GM19238 (cell line): ENCODE data around the gene SNAPC4.
A peak's percentile ranks its signal among the peaks of the same experiment; 100 is the strongest.

Experiments used
- DNase-seq: peaks from one replicate; pipeline ENCODE4 v3.0.0; 2011; ENCODE audit warnings: low spot score; ENCODE audit not compliant: insufficient read length

Gene SNAPC4

DNA sequence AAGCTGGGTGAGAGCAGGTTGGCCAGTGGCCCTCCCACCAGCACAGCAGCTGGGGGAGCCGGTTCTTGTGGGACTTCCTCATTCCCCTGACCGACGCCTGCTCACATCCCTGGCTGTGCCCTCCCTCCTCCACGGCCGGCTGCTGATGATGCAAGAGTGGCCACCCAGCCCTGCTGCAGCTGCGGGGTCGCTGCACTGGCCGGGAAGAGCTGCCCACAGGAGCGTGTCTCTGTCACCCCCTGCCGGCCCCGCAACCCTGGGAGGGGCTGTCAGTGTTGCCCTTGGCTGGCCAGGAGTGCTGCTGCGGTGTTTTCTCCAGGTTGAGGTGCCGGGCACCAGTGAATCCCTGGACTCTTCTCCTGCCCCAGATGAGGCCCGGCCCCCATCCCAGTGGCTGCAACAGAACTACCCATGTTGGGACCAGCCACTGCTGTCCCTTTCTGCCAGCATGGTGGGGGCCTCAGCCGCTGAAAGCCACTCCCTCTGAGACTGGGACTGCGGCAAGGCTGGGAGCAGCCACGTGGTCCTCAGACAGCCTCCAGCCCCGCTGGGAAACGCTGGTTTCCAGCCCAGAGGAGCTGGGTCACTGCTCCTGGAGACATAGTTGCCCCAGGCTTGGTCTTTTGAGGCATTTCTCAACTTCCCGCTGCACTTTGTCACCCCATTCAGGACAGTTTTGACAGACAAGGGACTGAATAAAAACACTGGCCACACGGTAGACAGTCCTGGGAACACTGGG is 27.2 kb downstream of the SNAPC4 start:
- no peak for DNase-seq

GRCh38 chr9:136372006-136372405 is 28.0 kb downstream of the SNAPC4 start:
- no peak for DNase-seq

GRCh38 chr9:136371533-136371880 is 28.5 kb downstream of the SNAPC4 start:
- DNase-seq: no peak

DNA sequence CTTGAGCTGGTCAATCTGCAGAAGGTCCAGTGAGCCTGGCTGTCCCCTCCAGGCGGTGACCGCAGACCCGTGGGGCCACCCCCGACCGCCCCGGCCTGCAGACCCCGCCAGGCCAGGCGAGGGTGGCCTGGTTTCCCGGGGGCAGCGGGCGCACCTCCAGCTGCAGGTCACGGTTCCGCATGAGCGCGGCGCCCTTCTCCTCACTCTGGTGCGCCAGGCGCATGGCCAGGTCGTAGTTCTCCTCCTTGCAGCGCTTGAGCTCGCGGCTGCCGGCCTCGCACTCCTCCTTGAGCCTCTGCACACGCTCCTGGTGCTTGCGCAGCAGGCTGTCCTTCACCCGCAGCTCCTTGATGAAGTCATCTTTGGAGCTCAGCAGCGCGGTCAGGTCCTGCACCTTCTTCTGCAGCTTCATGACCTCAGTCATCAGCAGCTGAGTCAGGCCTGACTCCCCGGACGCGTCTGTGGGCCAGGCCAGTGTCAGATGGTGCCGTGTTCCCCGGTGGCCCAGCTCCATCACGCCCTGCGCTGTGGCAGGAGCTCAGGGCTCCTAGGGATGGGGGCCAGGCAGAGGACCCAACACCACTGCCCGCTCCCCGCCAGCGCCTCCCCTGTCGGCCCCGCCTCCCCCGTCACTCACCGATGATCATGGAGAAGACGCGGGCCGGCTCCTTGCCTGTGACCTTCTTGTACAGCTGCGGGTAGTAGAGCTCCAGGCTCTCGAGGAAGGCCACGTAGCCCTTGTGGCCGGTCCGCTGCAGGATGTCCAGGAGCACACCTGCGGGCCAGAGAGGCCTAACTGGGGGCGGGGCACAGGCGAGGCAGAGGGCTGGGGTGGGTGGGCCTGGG is 29.1 kb downstream of the SNAPC4 start:
- no peak for DNase-seq

GRCh38 chr9:136370037-136370436 is 29.9 kb downstream of the SNAPC4 start:
- no peak for DNase-seq

DNA sequence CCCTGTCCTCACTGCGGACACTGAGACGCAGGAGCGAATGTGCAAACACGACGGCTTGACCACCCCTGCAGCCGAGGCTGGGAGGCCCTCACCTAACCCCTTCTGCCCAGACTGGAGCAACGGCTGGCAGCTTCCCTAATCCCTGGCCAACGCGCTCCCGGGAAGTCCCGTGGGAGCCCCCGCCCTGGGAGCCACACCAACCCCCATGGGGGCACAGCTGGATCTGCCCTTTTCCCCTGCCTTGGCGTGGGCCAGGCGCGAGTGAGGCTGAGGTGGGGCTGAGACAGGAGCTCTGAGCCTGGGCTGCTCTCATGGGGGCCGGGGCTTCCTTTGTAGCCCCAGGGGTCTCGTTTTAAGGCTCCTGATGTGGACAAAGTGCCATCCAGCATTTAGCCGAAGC is 31.8 kb downstream of the SNAPC4 start:
- DNase-seq: no peak

- DNase-seq: no peak
Observed at GRCh38 chr9:136367296-136368145, 32.4 kb downstream of the SNAPC4 start.

- no peak for DNase-seq
Observed at GRCh38 chr9:136366826-136367225, 33.1 kb downstream of the SNAPC4 start.

GRCh38 chr9:136365775-136366222 is 34.2 kb downstream of the SNAPC4 start:
- DNase-seq: no peak

DNA sequence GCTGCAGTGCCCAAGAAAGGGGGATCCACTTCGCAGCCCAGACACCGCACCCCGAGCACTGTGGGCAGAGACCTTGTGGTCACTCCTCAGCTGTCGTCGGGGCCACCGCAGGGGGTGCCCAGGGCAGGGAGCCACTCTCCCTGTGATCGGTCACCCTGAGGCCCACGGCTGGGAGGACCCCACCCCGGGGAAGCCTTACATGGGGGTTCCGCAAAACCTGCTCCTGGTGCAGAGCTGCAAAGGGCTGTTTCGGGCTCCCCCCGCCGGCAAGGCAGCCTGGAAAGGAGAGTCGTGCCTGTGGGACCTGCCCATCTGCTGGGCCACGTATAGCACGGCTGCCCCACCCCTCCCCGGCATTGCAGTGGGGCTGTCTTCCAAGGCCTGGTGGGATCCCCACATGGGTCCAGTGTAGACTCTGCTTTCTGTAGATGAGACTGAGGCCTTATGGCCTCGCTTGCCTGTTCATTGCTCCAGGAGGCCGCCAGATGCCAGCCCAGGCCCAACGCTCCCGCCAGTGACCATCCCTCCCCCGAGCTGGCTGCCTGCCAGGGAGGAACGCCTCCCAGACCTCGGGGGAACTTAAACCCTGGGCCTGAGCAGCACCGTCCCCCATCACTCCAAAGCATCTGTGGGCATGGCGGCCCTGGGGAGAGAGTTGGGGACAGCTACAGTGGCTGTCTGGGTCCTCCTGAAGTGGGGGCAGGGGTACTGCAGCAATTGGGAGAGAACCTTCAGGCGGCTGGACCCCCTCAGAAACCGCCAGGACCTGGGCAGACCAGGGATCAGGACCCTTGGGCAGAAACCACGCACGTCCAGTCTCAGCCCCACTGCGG is 34.8 kb downstream of the SNAPC4 start:
- no peak for DNase-seq

DNA sequence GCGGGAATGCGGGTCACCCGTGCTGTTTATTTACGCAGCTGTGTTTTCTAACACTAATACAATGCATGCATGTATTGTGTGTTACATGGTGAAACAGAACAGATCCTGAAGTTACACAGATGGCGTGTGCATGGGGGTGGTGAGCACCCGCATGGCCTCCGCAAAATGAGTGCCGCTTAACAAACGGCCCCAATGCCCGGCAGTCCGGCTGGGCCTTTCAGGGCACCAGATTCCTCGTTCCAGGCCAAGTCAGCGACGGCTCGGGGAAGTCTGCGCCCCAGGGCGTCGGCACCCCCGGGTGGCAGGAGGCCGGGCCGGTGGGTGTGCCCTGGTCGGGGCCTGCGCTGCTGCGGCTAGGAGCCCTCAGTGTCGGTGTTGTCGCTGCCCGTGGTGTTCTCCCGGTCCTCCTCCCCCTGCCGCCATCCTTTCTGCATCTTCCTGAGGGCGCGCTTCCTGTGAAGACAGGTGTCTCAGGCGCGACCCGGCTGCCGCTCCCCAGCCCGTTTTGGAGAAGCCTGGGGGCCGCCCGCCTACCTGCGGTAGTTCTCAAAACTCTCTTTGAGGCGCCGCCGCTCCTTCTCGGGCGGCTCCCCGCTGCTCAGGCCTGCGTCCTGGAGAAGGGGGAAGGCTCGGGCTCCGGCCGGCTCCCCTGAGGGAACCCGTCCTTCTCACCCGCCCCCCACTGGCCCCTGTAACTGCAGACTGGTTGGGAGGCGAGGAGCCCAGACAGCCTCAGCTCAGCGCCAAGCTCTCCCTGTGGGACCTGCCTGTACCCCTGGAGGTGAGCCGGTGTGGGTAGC is 35.8 kb downstream of the SNAPC4 start:
- no peak for DNase-seq

GRCh38 chr9:136363106-136363948 is 36.6 kb downstream of the SNAPC4 start, which contains the start of gene DNLZ:
DNLZ (minus strand) TSS chr9:136363744; CDS start chr9:136363714, 30 bp downstream.
- peak; percentile 100 for DNase-seq

- DNase-seq: no peak
Observed at GRCh38 chr9:136362450-136362784, 37.6 kb downstream of the SNAPC4 start.

DNA sequence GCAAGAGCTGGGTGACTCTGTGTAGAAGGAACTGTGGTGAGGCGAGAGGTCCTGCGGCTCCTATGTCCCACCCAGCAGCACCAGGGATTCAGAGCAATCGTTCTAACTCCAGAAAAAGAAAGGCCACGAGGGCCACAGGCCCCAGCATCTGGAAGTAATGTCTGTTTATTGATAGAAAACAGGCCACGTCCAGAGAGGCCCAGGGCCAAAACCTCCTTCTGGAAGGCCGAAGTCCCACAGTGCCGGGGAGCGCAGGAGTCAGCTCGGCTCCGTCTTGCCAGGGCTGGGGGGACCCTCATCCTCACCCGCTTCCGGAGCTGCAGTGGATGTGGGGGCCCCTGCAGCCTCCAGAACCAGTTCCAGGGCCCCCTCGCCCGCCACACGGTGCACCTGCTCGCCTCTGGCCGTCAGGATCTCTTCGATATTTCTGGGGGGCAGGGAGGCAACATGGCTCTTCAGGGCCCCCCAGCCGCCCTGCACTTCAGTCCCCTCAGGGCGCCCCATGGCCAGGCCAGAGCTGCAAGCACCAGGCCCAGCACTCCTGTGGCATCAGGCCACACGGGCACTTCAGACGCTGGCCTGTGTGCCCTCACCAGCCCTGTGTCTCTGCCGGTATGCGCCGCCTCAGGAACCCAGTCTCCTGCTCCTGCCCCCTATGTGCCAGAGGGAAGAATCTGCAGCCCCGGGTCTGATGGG is 38.1 kb downstream of the SNAPC4 start:
- DNase-seq: no peak

DNA sequence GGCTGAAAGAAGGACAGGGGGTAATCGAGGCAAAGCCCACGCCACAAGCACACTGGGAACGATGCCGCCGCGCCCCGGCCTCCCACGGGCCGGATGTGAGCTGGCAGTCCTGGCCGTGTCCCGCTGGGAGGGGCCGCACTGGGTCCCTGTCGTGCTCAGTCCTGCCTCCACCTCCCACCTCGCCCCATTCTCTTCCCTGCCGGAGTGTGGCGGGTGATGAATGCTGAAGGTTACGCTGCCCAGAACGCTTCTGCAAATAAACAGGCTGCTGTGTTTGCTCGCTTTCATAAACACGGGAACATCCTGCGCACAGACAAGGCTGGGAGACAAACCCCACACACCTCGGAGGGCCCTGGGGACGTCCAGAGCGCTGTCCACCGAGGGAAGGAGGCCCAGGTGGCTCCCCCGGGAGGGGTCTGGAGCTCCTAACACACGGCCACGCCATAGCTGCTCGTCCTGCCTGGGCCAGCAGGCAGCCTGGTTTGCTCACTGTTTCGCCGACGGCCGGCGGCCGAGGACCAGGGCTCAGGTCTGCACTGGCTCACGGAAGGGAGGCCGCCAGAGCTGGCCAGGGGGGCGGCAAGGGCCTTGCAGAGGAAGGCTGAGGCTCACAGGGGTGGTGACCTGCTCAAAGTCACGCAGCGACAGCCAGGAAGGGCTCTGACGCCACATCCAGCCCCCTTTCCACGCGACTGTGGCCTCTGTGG is 38.8 kb downstream of the SNAPC4 start:
- DNase-seq: no peak

DNA sequence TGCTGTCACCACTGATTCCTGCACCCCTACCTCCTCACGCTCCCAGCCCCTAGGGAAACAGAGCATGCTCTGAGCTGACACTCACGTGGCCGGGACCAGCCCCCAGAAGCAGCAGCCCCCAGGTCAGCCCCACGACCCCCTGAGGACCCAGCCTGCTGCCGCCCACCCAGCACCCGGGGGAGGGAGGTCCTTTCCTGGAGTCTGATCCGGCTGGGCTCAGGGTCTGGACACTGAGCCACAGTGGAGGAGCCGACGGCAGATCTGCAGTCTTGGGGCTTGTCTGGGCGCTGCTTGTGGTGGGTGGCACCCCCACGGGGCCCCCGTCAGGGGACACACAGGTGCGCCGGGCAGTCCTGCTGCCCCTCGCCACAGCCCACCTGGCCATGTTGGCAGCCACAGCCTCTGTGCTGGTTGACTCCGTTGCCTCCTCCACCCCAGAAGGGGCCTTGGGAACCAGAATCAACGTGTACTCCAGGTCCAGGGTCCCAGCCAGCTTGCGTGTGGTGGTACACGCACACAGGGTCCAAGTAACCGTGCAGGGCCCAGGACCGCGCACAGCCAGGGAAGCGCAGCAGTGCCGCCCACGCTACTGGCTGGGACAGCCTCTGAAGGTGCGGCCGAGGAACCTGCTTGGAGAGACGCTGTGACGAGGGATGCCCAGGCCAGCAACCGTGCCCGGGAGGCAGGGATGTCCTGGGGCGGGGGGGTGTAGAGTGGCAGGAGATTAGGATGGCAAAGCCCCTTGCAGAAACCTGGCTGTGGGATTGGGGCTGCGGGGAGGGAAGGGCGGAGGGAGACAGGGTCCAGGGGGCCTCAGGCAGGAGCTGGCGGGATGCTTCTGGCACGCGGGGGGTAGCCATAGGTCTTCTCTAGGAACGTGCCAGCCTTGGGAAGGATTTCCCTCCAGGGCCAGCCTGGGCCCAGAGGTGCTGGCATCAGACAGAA is 39.9 kb downstream of the SNAPC4 start:
- DNase-seq: no peak

GRCh38 chr9:136358888-136359287 is 41.1 kb downstream of the SNAPC4 start:
- DNase-seq: no peak
